T-helper 9 cell (primary cell): ENCODE data around the gene MED16.
"Not testable (repeated sequence)": the region's sequence is repeated elsewhere in the genome, so short reads cannot be mapped to it uniquely, and the experiment has no call there.

ENCODE experiments used
- DNase-seq: peaks from one replicate; pipeline ENCODE4 v3.0.0-alpha.2; 2020

Gene MED16

GRCh38 chr19:823565-824121, 69.3 kb downstream of the MED16 start:
- DNase-seq, result no peak

- no peak for DNase-seq
Observed at GRCh38 chr19:821825-822503, 71.0 kb downstream of the MED16 start, which contains the start of gene PLPPR3. Gene PLPPR3, minus strand, starts transcription at chr19:821955. Its CDS starts 396 bp downstream, at chr19:821559.

GRCh38 chr19:821231-821824, 71.7 kb downstream of the MED16 start:
- no peak for DNase-seq

GRCh38 chr19:820212-820611, 72.8 kb downstream of the MED16 start:
- DNase-seq, result not testable (repeated sequence)
